Activated CD8-positive, alpha-beta memory T cell treated with anti-CD3 and anti-CD28 coated beads for 4 hours (primary cell): ENCODE measurements around the gene PLS3.
"Not testable (repeated sequence)": the region's sequence is repeated elsewhere in the genome, so short reads cannot be mapped to it uniquely, and the experiment has no call there.

Source experiments
- DNase-seq, 2 donors: peaks; one replicate each; pipeline ENCODE4 v3.0.0-alpha.2; 2020; ENCODE audit warnings: low read depth in 2 of 2

PLS3 gene, protein sequence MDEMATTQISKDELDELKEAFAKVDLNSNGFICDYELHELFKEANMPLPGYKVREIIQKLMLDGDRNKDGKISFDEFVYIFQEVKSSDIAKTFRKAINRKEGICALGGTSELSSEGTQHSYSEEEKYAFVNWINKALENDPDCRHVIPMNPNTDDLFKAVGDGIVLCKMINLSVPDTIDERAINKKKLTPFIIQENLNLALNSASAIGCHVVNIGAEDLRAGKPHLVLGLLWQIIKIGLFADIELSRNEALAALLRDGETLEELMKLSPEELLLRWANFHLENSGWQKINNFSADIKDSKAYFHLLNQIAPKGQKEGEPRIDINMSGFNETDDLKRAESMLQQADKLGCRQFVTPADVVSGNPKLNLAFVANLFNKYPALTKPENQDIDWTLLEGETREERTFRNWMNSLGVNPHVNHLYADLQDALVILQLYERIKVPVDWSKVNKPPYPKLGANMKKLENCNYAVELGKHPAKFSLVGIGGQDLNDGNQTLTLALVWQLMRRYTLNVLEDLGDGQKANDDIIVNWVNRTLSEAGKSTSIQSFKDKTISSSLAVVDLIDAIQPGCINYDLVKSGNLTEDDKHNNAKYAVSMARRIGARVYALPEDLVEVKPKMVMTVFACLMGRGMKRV

DNA sequence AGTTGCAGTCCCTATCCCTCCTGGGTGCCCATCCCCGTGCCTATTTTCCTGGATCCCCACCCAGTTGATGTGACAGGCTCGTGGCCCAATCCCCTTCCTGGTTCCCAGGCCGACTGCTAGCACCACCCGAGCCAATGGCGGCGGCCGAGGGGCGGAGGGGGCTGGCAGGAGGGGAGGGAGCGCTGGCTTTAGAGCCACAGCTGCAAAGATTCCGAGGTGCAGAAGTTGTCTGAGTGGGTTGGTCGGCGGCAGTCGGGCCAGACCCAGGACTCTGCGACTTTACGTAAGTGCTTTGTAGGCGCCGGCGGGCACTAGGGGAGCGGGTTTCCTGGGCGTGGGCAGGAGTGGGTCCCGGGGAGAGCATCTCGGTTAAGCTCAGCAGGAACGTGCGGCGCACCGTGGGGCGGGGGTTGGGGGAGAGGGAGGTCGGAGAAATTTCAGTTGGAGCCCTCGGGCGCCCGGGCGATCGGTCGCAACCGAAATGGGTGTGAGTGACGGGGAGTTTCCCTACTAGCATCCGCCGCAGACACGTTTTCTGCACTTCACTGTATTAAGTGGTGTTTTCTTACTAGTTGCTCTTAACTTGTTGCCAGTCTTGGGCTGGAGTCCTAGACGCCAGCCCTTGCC lies at the start of gene PLS3:
PLS3 (plus strand) TSS at position 197 of the 627 bp plus-strand sequence. CDS start 49,077 bp downstream, outside the sequence.
- no peak for DNase-seq

GRCh38 chrX:115518113-115518512 lies 42.9 kb upstream of the PLS3 start:
- no peak for DNase-seq

GRCh38 chrX:115521741-115522140 lies 39.2 kb upstream of the PLS3 start:
- no peak for DNase-seq

DNA sequence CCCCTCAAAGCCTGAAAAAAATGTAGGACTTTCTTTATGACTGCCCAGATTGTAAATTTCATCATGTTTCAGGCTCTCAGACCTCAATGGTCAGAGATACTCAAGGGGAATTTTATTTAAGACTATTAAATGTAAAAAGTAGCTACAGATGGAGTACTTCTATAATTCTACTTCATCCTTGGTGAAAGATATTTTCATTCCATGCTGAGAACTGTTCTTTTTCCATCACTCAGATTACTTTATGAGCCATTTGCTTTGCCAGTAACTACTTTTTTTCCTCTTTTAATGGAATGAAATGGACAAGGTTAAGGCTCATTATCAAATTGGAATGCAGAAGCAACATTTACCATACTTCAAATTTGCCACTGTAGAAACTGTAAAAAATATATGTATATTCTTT lies 38.0 kb upstream of the PLS3 start:
- DNase-seq = no peak

DNA sequence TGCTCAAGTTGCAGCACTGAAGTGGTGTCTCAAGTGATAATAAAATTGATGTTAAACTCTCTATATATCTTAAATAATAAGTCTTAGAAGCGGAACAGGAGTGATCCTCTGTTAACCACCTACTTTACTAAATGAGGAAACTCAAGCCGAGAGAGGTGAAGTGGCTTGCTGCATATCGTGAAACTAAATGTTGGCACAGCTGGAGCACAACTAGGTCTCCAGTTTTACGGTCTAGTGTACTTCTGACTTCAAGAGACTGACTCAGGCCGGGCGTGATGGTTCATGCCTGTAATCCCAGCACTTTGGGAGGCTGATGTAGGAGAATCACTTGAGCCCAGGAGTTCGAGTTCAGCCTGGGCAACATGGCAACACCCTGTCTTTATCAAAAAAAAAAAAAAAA lies 35.5 kb upstream of the PLS3 start:
- no peak for DNase-seq

GRCh38 chrX:115531818-115532403 lies 29.1 kb upstream of the PLS3 start:
- no peak for DNase-seq

DNA sequence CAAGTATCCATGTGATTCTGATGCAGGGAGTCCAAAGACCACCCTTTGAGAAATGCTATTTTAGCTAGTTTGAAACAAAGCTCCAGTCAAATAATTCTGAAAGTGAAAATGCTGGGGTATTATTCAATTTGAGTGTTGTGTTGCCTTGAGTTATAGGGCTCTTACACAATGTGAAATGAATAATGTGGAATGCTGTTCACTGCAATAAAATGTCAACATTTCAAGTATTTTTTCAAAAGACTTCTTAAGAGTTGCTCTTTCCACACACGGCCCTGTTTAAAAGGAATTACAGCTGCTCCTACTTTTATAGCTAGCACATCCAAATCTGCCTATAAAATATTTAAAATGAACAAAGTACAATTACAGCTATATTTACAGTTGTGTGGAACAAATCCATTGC lies 27.5 kb upstream of the PLS3 start:
- no peak for DNase-seq

DNA sequence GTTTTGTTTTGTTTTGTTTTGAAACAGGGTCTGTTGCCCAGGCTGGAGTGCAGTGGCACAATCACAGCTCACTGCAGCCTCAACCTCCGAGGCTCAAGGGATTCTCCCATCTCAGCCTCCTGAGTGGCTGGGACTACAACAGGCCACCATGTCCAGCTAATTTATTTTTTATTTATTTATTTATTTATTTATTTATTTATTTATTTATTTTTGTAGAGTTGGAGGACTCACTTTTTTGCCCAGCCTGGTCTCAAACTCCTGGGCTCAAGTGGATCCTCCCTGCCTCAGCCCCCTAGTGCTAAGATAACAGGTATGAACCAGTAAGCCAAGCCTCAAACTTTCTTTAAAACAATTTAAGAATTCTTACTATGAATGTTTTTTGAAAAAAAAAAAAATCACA lies 26.6 kb upstream of the PLS3 start:
- DNase-seq = no peak

- DNase-seq = no peak
Measured at GRCh38 chrX:115535421-115535820, 25.6 kb upstream of the PLS3 start.

DNA sequence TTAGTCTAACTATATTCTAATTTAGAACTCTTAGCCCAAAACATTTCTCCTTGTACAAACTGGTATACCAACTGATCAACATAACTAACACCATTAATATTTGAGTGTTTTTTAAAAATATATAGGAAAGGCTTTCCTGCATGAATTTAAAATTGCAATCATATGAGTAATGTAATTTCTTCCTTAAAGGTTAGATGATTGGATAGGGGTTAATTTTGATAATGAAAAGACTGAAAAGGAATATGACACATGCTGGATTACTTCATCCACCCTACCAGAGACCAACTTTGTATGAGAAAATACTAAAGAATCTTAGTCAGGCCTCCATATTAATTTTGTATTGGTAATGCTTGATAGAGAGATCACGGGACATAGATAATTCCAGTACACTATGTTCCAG lies 25.1 kb upstream of the PLS3 start:
- DNase-seq = no peak

DNA sequence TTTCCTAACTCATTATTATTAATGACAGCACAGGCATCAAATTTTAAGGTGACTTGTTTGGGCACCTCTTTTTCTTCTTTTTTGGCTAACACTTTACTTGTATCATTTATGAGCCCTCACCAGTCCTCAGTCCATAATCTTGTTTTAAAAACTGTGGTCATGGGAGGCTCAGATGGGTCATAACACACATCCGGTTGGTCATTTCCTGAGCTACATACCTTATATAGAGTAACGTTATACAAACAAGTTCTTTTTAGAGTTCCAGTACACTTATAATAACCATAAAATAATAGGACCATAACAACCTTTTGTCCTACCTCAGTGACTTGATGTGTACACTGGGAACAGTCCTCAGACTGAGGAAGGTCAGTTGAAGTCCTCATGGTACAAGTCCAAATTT lies 21.1 kb upstream of the PLS3 start:
- DNase-seq = no peak

DNA sequence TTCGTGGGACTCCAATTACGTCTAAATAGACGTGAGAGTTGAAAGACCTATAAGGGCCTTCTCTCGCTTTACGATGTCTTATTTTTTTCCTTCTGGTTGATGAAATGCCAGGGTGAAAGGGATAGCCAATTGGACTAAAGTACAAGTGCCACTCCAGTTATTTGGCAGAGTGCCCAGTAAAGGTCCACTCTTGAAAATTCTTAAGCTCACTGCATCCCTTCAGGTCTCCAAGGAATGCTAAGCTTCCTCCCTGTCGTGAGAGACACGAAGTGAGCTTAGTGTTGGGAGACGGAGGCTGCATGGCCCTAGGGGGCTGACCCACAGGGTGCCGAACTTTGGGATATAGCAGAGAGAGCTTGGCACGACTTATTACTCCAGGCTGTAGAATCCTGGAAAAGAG lies 19.9 kb upstream of the PLS3 start:
- not testable (repeated sequence) for DNase-seq

GRCh38 chrX:115547448-115547847 lies 13.5 kb upstream of the PLS3 start:
- no peak for DNase-seq

DNA sequence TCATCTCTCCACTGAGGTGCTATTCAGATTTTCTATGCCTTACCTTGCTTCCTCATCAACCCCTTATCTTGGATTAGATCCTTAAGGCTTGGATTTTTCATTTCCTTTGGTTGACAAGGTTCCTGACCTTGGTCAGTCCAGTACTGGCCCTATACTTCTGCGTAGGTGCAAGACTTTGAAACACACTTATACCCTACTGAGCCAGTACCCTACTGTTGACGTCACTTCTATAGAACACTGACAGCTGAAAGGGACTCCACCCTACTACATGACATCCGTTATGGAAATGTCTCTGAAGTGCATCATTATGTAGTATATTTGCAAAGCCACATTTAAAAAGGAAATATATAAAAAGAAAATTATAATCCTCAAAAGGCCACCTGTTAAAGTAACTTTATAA lies 12.0 kb upstream of the PLS3 start:
- DNase-seq = no peak

- no peak for DNase-seq
Measured at GRCh38 chrX:115553171-115553570, 7.8 kb upstream of the PLS3 start.

GRCh38 chrX:115559672-115560071 lies 1.3 kb upstream of the PLS3 start:
- DNase-seq = no peak

- DNase-seq = no peak
Measured at GRCh38 chrX:115560211-115560977, 580 bp upstream of the PLS3 start.

DNA sequence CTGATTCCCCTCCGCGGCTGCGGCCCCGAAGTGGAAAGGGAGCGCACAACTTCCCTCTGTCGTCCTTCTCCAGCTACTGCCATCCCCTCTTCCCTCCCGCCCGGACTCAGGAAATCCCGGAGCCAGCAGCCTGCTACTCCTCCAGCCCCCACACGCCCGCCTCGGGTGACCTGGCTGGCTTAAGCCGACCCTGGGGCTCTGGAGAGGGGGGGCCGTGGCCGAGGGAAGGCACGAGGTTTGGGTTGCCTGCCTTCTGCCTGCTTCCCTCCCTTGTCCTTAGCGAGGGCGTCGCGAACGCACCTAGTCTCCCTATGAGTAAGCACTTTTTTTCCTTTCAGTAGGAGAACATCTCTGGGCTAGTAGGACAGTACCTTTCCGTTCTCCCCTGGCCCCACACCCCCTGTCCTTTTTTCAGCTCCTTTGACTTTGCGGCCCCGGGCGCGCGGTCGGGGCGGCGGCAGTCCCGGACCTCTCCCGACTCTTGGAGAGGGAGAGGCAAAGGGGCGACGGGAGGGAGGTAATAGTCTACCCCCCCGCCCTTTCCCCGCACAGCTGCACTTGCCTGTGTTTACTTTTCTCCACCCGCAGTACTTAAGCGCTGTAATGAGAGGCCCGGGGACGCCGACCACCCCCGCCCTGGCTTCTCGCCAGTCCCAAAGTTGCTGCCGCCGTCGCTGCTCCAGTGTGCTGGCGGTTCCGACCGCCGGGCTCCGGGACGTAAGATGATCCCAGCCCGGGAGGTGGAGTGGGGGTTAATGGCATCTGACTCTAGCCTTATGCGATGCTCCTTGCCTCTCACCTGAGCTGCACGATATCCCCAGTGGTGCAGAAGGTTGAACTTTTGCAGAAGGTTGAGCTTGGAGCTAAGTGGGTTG lies 868 bp downstream of the PLS3 start:
- DNase-seq = no peak

DNA sequence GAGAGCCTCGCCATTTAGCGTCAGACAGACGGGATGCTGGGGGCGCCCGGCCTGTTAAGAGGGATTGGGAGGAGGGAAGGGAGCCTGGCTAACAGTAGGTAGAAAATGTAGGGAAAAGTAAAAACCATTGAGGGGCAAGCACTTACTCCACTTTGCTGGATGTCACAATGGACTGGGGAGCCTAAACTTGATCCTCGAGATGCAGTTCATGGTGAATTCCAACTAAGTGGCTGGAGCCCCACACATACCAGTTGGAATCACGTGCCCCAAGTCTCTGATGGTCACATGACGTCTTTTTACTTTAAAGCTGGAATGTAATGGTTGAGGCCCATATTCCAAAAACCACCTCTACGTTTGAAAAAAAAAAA lies 1.5 kb downstream of the PLS3 start:
- DNase-seq = no peak

- DNase-seq = no peak
Measured at GRCh38 chrX:115563633-115564162, 2.7 kb downstream of the PLS3 start.

DNA sequence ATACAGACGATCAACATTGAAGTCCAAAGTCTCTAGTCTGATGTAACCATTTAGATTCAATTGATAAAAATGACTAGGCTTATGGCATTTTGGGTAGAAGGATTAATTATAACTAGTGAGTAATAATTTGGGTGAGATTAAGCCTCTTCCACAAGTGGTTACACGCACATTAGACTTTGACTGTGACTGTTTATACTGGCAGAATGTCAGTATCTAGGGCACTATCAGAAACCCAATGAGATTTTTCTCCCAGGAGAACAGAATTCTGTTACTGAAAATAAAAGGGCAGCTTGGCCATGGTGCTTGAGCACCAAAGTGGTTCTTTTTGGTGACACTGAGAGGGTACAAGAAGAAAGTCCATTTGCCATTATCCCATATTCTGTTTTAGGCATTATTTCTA lies 3.3 kb downstream of the PLS3 start:
- DNase-seq = no peak
